Liver (tissue), 3 donors: ENCODE results near the gene AP3S1.

Experiments
- EGR1 ChIP-seq, 2 donors: IDR thresholded peaks; 2 replicates each; pipeline ENCODE4 v1.6.1; 2016 to 2018; ENCODE audit warnings: antibody characterized with exemption in 2 of 2, low read depth in 2 of 2
- GABPA ChIP-seq, 2 donors: IDR thresholded peaks in 1 of 2; conservative IDR thresholded peaks in 1 of 2; 2 replicates each; pipeline ENCODE4 v1.6.1; 2016; ENCODE audit warnings: antibody characterized with exemption in 2 of 2, mild to moderate bottlenecking in 1 of 2, moderate library complexity in 1 of 2
- JUND ChIP-seq, 2 donors: IDR thresholded peaks; 2 replicates each; pipeline ENCODE4 v1.6.1; 2016; ENCODE audit warnings: antibody characterized with exemption in 2 of 2
- NR2F2 ChIP-seq: IDR thresholded peaks from 2 replicates; pipeline ENCODE4 v1.6.1; 2016; ENCODE audit warnings: antibody characterized with exemption
- RAD21 ChIP-seq, 2 donors: IDR thresholded peaks; 2 replicates each; pipeline ENCODE4 v1.6.1; 2016; ENCODE audit warnings: antibody characterized with exemption in 2 of 2, mild to moderate bottlenecking in 2 of 2
- RXRA ChIP-seq, 2 donors: IDR thresholded peaks; 2 replicates each; pipeline ENCODE4 v1.6.1; 2017 to 2018; ENCODE audit warnings: antibody characterized with exemption in 2 of 2, mild to moderate bottlenecking in 1 of 2
- TAF1 ChIP-seq: conservative IDR thresholded peaks from 2 replicates; pipeline ENCODE4 v1.6.1; 2016; ENCODE audit warnings: antibody characterized with exemption, mild to moderate bottlenecking
- YY1 ChIP-seq: IDR thresholded peaks from 2 replicates; pipeline ENCODE4 v1.6.1; 2016; ENCODE audit warnings: antibody characterized with exemption, mild to moderate bottlenecking
- TF ChIP-seq, protein P1 (sequence below): fragments of 150-350 bp; IDR thresholded peaks from 2 replicates; pipeline ENCODE4 v1.5.1; 2017; ENCODE audit warnings: improper control_type of control experiment, low read depth, low read length; ENCODE audit not compliant: missing input control
- TF ChIP-seq, protein P2 (sequence below): IDR thresholded peaks from 2 replicates; pipeline ENCODE4 v1.6.1; 2016; ENCODE audit warnings: antibody characterized with exemption
- TF ChIP-seq, protein P3 (sequence below): IDR thresholded peaks from 2 replicates; pipeline ENCODE4 v1.6.1; 2016; ENCODE audit warnings: antibody characterized with exemption, mild to moderate bottlenecking
- donor health status: healthy.
- donor health status: healthy.

DNA sequence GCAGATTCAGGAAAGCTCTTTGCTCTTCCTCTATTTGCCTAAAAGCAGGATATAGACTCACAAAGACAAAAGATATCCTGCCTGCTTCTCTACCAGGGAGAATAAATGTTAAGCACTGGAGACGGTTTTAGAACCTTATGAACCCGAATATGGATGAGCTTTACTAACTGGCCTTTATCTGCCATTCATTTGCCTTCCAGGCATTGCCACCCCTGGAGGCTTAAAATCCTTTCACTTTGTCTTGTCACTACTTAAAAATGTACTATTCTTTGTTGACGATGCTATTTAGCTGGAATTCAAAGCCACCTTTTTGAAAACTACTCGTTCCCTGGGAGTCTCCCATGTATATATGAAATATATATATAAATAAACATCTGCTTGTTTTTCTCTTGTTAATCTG, 97.3 kb downstream of the AP3S1 start:
- no peak for TF ChIP-seq JUND (IDR thresholded peaks at IDR 0.05)
- TF ChIP-seq, protein P1, sequence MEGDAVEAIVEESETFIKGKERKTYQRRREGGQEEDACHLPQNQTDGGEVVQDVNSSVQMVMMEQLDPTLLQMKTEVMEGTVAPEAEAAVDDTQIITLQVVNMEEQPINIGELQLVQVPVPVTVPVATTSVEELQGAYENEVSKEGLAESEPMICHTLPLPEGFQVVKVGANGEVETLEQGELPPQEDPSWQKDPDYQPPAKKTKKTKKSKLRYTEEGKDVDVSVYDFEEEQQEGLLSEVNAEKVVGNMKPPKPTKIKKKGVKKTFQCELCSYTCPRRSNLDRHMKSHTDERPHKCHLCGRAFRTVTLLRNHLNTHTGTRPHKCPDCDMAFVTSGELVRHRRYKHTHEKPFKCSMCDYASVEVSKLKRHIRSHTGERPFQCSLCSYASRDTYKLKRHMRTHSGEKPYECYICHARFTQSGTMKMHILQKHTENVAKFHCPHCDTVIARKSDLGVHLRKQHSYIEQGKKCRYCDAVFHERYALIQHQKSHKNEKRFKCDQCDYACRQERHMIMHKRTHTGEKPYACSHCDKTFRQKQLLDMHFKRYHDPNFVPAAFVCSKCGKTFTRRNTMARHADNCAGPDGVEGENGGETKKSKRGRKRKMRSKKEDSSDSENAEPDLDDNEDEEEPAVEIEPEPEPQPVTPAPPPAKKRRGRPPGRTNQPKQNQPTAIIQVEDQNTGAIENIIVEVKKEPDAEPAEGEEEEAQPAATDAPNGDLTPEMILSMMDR: no peak
- TF ChIP-seq NR2F2: no peak
- TF ChIP-seq TAF1: no peak
- TF ChIP-seq, protein P2, sequence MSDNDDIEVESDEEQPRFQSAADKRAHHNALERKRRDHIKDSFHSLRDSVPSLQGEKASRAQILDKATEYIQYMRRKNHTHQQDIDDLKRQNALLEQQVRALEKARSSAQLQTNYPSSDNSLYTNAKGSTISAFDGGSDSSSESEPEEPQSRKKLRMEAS: no peak
- no peak for TF ChIP-seq YY1
- TF ChIP-seq EGR1 (IDR thresholded peaks at IDR 0.05; ENCODE audit: low read depth in 2 of 2): no peak
- TF ChIP-seq GABPA (IDR thresholded peaks at IDR 0.05 in 1 of 2, conservative IDR thresholded peaks at IDR 0.05 in 1 of 2): no peak
- no peak for TF ChIP-seq RAD21 (IDR thresholded peaks at IDR 0.05)
- TF ChIP-seq RXRA (IDR thresholded peaks at IDR 0.05): no peak
- TF ChIP-seq, protein P3, sequence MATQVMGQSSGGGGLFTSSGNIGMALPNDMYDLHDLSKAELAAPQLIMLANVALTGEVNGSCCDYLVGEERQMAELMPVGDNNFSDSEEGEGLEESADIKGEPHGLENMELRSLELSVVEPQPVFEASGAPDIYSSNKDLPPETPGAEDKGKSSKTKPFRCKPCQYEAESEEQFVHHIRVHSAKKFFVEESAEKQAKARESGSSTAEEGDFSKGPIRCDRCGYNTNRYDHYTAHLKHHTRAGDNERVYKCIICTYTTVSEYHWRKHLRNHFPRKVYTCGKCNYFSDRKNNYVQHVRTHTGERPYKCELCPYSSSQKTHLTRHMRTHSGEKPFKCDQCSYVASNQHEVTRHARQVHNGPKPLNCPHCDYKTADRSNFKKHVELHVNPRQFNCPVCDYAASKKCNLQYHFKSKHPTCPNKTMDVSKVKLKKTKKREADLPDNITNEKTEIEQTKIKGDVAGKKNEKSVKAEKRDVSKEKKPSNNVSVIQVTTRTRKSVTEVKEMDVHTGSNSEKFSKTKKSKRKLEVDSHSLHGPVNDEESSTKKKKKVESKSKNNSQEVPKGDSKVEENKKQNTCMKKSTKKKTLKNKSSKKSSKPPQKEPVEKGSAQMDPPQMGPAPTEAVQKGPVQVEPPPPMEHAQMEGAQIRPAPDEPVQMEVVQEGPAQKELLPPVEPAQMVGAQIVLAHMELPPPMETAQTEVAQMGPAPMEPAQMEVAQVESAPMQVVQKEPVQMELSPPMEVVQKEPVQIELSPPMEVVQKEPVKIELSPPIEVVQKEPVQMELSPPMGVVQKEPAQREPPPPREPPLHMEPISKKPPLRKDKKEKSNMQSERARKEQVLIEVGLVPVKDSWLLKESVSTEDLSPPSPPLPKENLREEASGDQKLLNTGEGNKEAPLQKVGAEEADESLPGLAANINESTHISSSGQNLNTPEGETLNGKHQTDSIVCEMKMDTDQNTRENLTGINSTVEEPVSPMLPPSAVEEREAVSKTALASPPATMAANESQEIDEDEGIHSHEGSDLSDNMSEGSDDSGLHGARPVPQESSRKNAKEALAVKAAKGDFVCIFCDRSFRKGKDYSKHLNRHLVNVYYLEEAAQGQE: no peak
